GM23338 (cell line): ENCODE measurements around the gene PCDHGA1. TPM values are rescaled to one million over a fixed set of nuclear protein-coding genes. Genes with fewer than 3 reads are reported as not detected.

ENCODE experiments used
- polyA plus RNA-seq: library from polyadenylated mRNA; unstranded; fragments of >200 nt; fragmentation: Nextera tagmentation; extraction: Ambion mirVana; gene quantifications from 2 replicates; pipeline ENCODE4 v1.2.1, GENCODE V29; 2016
- total RNA-seq: library from RNA; depleted of rRNA; stranded (reverse); fragments of >200 nt; shearing (Covaris generic); gene quantifications from 2 replicates; pipeline ENCODE4 v1.2.3, GENCODE V29; 2014; rRNA removed

Gene PCDHGA1
- total and polyA plus RNA-seq, 2 experiments from 2014 or later, result 0.39 to 1.7 TPM

Other genes starting within 250 kb of the PCDHGA1 start
Only the 30 nearest of the 38 such genes appear.
- gene PCDHB8, start 152.7 kb upstream of the PCDHGA1 start, total RNA-seq, result 2.6 and 2.7 TPM in 2 replicates
- 0.45 and 0.84 TPM in 2 replicates for gene PCDHB8, start 152.7 kb upstream of the PCDHGA1 start, polyA plus RNA-seq
- 2.2 and 2.4 TPM in 2 replicates for gene PCDHB16, start 148.1 kb upstream of the PCDHGA1 start, total RNA-seq
- gene PCDHB16, start 148.1 kb upstream of the PCDHGA1 start, polyA plus RNA-seq, result 0.73 and 0.92 TPM in 2 replicates
- 0.63 and 0.78 TPM in 2 replicates for gene PCDHB9, start 143.4 kb upstream of the PCDHGA1 start, total RNA-seq
- 0.27 and 0.45 TPM in 2 replicates for gene PCDHB9, start 143.4 kb upstream of the PCDHGA1 start, polyA plus RNA-seq
- 0.89 and 2.7 TPM in 2 replicates for gene PCDHB10, start 138.2 kb upstream of the PCDHGA1 start, total RNA-seq
- gene PCDHB10, start 138.2 kb upstream of the PCDHGA1 start, polyA plus RNA-seq, result 1.6 and 1.7 TPM in 2 replicates
- 0.47 and 1.3 TPM in 2 replicates for gene PCDHB11, start 130.9 kb upstream of the PCDHGA1 start, total RNA-seq
- 0.19 and 0.33 TPM in 2 replicates for gene PCDHB11, start 130.9 kb upstream of the PCDHGA1 start, polyA plus RNA-seq
- gene PCDHB12, start 121.8 kb upstream of the PCDHGA1 start, total RNA-seq, result 3.7 and 4.3 TPM in 2 replicates
- gene PCDHB12, start 121.8 kb upstream of the PCDHGA1 start, polyA plus RNA-seq, result 0.80 and 1.3 TPM in 2 replicates
- gene PCDHB13, start 116.6 kb upstream of the PCDHGA1 start, total RNA-seq, result 2.4 and 3.5 TPM in 2 replicates
- 0.87 and 1.1 TPM in 2 replicates for gene PCDHB13, start 116.6 kb upstream of the PCDHGA1 start, polyA plus RNA-seq
- gene PCDHB14, start 107.2 kb upstream of the PCDHGA1 start, total RNA-seq, result 3.2 and 4.1 TPM in 2 replicates
- gene PCDHB14, start 107.2 kb upstream of the PCDHGA1 start, polyA plus RNA-seq, result 0.71 and 0.83 TPM in 2 replicates
- 8.0 and 12.1 TPM in 2 replicates for gene PCDHB15, start 85.1 kb upstream of the PCDHGA1 start, total RNA-seq
- gene PCDHB15, start 85.1 kb upstream of the PCDHGA1 start, polyA plus RNA-seq, result 4.9 and 6.1 TPM in 2 replicates
- gene SLC25A2, start 26.5 kb upstream of the PCDHGA1 start, total RNA-seq, result not detected in 2 replicates
- not detected in 2 replicates for gene SLC25A2, start 26.5 kb upstream of the PCDHGA1 start, polyA plus RNA-seq
- gene TAF7, start 9.7 kb upstream of the PCDHGA1 start, total RNA-seq, result 92.0 and 107 TPM in 2 replicates
- gene TAF7, start 9.7 kb upstream of the PCDHGA1 start, polyA plus RNA-seq, result 187 and 217 TPM in 2 replicates
- 0.82 and 1.0 TPM in 2 replicates for gene PCDHGA2, start 8.2 kb downstream of the PCDHGA1 start, total RNA-seq
- gene PCDHGA2, start 8.2 kb downstream of the PCDHGA1 start, polyA plus RNA-seq, result 0.17 and 0.45 TPM in 2 replicates
- 0.90 and 1.2 TPM in 2 replicates for gene PCDHGA3, start 13.3 kb downstream of the PCDHGA1 start, total RNA-seq
- gene PCDHGA3, start 13.3 kb downstream of the PCDHGA1 start, polyA plus RNA-seq, result 0.28 and 0.63 TPM in 2 replicates
- gene PCDHGB1, start 19.6 kb downstream of the PCDHGA1 start, total RNA-seq, result 8.9 and 9.1 TPM in 2 replicates
- gene PCDHGB1, start 19.6 kb downstream of the PCDHGA1 start, polyA plus RNA-seq, result 0.52 and 0.74 TPM in 2 replicates
- 4.2 and 7.2 TPM in 2 replicates for gene PCDHGA4, start 24.5 kb downstream of the PCDHGA1 start, total RNA-seq
- gene PCDHGA4, start 24.5 kb downstream of the PCDHGA1 start, polyA plus RNA-seq, result 0.33 and 0.99 TPM in 2 replicates
- gene PCDHGB2, start 29.5 kb downstream of the PCDHGA1 start, total RNA-seq, result 5.0 and 5.8 TPM in 2 replicates
- gene PCDHGB2, start 29.5 kb downstream of the PCDHGA1 start, polyA plus RNA-seq, result 0.87 and 1.2 TPM in 2 replicates
- 2.9 and 3.1 TPM in 2 replicates for gene PCDHGA5, start 33.6 kb downstream of the PCDHGA1 start, total RNA-seq
- gene PCDHGA5, start 33.6 kb downstream of the PCDHGA1 start, polyA plus RNA-seq, result 0.49 and 0.55 TPM in 2 replicates
- gene PCDHGB3, start 39.7 kb downstream of the PCDHGA1 start, total RNA-seq, result 4.8 and 5.8 TPM in 2 replicates
- gene PCDHGB3, start 39.7 kb downstream of the PCDHGA1 start, polyA plus RNA-seq, result 0.24 and 0.26 TPM in 2 replicates
- gene PCDHGA6, start 43.4 kb downstream of the PCDHGA1 start, total RNA-seq, result 4.5 and 4.8 TPM in 2 replicates
- 0.99 and 1.2 TPM in 2 replicates for gene PCDHGA6, start 43.4 kb downstream of the PCDHGA1 start, polyA plus RNA-seq
- gene PCDHGA7, start 52.2 kb downstream of the PCDHGA1 start, total RNA-seq, result 2.9 and 4.4 TPM in 2 replicates
- gene PCDHGA7, start 52.2 kb downstream of the PCDHGA1 start, polyA plus RNA-seq, result 0.44 and 0.50 TPM in 2 replicates
- gene PCDHGB4, start 57.2 kb downstream of the PCDHGA1 start, total RNA-seq, result 13.0 and 16.6 TPM in 2 replicates
- 3.0 and 3.5 TPM in 2 replicates for gene PCDHGB4, start 57.2 kb downstream of the PCDHGA1 start, polyA plus RNA-seq
- 4.6 and 5.3 TPM in 2 replicates for gene PCDHGA8, start 62.1 kb downstream of the PCDHGA1 start, total RNA-seq
- gene PCDHGA8, start 62.1 kb downstream of the PCDHGA1 start, polyA plus RNA-seq, result 0.70 and 1.1 TPM in 2 replicates
- 15.7 and 18.5 TPM in 2 replicates for gene PCDHGB5, start 67.4 kb downstream of the PCDHGA1 start, total RNA-seq
- gene PCDHGB5, start 67.4 kb downstream of the PCDHGA1 start, polyA plus RNA-seq, result 1.7 and 2.5 TPM in 2 replicates
- gene PCDHGA9, start 72.3 kb downstream of the PCDHGA1 start, total RNA-seq, result 5.5 and 7.8 TPM in 2 replicates
- 0.50 and 0.54 TPM in 2 replicates for gene PCDHGA9, start 72.3 kb downstream of the PCDHGA1 start, polyA plus RNA-seq
- gene PCDHGB6, start 77.5 kb downstream of the PCDHGA1 start, total RNA-seq, result 7.1 and 8.1 TPM in 2 replicates
- gene PCDHGB6, start 77.5 kb downstream of the PCDHGA1 start, polyA plus RNA-seq, result 1.6 and 2.8 TPM in 2 replicates
- 3.4 and 6.5 TPM in 2 replicates for gene PCDHGA10, start 82.5 kb downstream of the PCDHGA1 start, total RNA-seq
- 1.6 and 2.1 TPM in 2 replicates for gene PCDHGA10, start 82.5 kb downstream of the PCDHGA1 start, polyA plus RNA-seq
- 5.8 and 11.7 TPM in 2 replicates for gene PCDHGB7, start 87.2 kb downstream of the PCDHGA1 start, total RNA-seq
- gene PCDHGB7, start 87.2 kb downstream of the PCDHGA1 start, polyA plus RNA-seq, result 0.94 and 1.4 TPM in 2 replicates
- 8.9 and 10.7 TPM in 2 replicates for gene PCDHGA11, start 90.5 kb downstream of the PCDHGA1 start, total RNA-seq
- gene PCDHGA11, start 90.5 kb downstream of the PCDHGA1 start, polyA plus RNA-seq, result 2.3 and 3.0 TPM in 2 replicates
- 3.3 and 3.5 TPM in 2 replicates for gene PCDHGA12, start 100.0 kb downstream of the PCDHGA1 start, total RNA-seq
- gene PCDHGA12, start 100.0 kb downstream of the PCDHGA1 start, polyA plus RNA-seq, result 0.68 TPM in 2 replicates
- gene PCDHGC3, start 145.5 kb downstream of the PCDHGA1 start, total RNA-seq, result 12.9 and 13.3 TPM in 2 replicates
- gene PCDHGC3, start 145.5 kb downstream of the PCDHGA1 start, polyA plus RNA-seq, result 13.8 and 14.4 TPM in 2 replicates